HG03558 (cell line): ENCODE measurements around the gene KRT4.

Experiments
- ATAC-seq: cut with Tn5 transposase; IDR thresholded peaks from one replicate; pipeline ENCODE4 v1.9.1; 2021; ENCODE audit warnings: moderate number of reproducible peaks; ENCODE audit not compliant: unreplicated experiment; ENCODE audit errors: extremely low read depth

Gene KRT4

DNA sequence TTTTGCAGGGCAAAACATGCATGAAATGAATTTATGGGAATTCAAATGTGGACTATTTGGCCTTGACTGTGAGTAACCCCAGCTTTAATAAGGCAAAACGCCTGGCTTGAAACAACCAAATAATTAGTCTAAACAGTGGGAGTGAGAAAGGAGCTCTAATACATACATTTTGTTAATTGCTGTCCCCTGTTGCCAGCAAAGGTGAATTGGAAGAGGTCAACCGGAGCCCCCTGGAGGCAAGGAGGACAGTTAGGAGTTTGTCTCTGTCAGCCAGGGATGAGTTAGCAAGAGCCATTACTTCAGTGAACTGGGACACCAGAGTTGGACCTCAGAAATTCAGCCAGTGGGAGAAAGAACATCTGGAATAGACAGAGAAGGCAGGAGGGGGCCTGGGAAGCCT lies 54.2 kb downstream of the KRT4 start:
- ATAC-seq, result no peak

DNA sequence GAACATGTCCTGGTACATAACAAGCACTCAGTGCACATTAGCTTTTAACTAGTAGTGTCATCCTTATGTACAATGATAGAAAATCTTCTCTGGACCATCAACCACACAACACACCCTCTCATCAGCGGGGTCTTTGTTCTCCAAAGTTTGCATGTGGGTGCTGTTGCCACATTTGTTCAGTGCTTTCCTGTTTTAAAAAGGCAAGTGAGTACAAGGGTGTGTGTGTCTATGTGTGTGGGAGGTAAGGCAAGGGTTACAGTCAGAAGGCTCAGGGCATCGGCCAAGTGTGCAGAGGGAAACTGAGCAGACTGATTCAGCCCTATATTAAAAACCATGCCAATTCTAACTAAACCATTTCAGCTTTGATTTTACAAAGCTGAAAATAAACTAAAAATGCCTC lies 54.7 kb downstream of the KRT4 start:
- ATAC-seq, result no peak

DNA sequence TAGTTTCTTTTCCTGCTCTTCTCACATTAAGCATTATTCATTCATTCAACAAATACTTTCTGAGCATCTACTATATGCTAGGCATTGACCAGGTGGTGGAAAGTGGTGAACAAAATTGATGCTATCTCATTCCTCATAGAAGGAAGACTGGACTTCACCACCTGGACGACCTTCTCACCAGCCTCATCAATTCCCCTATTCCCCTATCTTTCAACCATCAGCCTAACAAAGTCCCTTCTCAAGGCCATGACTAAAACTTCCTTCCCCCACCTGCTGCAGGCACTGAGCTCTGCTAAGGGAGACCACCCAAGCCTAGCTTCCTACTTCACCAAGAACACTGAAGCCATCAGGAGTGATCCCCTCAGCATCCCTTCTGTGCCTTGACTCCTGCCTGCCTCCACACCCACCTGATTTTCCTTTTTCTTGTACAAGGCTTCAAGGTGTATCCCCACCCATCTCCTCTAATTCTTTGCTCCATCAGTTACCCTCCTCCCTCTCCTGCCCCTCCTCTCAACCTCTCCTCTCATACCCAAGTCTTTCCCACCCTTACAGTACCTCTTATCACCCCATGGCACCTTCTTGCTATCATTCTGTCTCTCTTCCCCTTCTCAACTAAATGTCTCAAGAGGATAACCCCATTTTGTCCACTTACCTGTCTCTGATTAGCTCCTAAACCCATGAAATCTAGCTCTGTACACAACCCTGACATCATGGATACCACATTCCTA lies 56.3 kb downstream of the KRT4 start:
- ATAC-seq, result no peak
